ENCODE measurements around the gene ASB9.

GRCh38 chrX:15233416-15234015 is 36.4 kb downstream of the ASB9 start:
- no peak for TF ChIP-seq EZH2phosphoT487 (IDR thresholded peaks at IDR 0.05; ENCODE audit: insufficient read depth, low read depth)
- TF ChIP-seq EZH2 (IDR thresholded peaks at IDR 0.05; ENCODE audit: insufficient read depth, poor library complexity, severe bottlenecking) = no peak
